Bone marrow (tissue), 2 donors: ENCODE results near the gene SMARCB1.

Experiments used
- DNase-seq, 2 donors: peaks; one replicate each; lab custom pipeline; 2025; lab: John Stamatoyannopoulos, UW

Gene SMARCB1

DNA sequence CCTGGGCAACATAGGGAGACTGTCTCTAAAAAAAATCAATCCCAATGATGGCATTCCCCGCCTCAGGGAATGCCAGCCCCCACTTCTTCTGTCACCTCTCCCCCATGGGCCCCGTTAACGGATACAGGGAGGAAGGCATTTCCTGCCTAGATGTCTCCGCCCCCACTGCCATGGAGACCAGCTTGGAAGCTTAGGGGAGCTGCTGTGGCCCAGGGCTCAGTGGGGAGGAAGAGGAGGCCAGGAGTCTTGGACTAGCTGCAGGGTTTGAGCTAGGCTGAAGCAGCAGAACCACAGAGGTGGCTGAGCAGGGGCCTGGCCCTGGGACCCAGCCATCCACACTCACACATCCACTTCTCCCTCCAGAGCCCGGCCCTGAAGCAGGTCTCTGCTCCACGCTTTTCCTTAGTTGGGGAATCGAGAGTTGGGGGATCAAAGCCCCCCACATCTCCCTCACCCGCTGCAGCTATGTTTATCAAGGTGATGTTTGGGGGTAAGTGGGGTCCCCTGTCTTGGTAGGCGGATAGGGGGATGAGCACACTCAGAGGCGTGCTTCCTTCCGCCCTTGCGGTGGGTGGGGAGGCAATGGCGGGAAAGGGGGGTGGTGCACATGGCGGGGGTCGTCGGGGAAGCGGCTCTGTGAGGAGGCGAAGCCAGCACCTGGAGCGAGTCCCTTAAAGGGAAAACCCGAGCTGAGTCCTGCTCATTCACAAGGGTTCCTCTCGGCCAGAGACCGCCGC lies 23.8 kb upstream of the SMARCB1 start, which contains the start of gene C22orf15:
Gene C22orf15, plus strand, starts transcription at position 149 of the 737 bp plus-strand sequence. Its CDS starts 317 bp downstream, at position 466.
- DNase-seq, result no peak

GRCh38 chr22:23763579-23763945 lies 23.2 kb upstream of the SMARCB1 start:
- no peak for DNase-seq

DNA sequence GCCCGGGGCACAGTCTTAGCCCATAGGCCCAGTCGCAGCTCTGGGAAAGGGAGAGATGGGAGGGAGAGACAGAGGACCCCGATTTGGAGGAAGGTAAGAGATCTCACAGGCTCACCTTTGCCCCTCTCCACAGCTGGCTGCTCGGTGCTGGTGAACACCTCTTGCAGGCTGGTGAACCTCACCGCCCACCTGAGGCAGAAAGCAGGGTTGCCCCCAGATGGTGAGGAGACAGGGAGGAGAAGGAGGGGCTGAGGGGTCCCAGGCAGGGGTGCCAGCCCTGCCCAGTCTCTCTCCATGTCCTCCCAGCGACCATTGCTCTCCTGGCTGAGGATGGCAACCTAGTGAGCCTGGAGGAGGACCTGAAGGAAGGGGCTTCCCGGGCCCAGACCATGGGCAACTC lies 22.8 kb upstream of the SMARCB1 start:
- DNase-seq, result no peak

- DNase-seq, result no peak
These were observed 21.6 kb upstream of the SMARCB1 start for GRCh38 chr22:23764899-23765881.

DNA sequence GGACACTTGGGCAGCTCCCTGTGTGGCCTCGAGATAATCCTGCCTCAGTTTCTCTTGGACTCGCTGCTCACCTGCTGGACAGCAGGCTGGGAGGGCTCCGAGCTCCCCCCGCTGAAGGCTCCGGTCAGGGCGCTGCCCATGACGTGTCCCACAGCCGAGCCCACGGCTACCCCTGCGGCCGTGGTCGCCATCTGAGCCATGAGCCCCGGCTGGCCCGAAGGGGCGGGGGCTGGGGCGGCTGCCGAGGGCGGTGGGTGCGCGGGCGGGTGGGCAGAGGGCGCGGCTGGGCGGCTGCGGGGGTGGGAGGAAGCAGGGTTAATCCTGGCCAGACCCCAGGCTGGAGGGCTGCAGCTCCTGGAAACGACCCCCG lies 19.5 kb upstream of the SMARCB1 start:
- DNase-seq, result no peak

- peak; percentile 72 to 84 for DNase-seq
These were observed 18.9 kb upstream of the SMARCB1 start, which contains the start of gene CHCHD10 for GRCh38 chr22:23767673-23768548. TSS of gene CHCHD10 (minus strand) at chr22:23767972. CDS start at chr22:23767874, 98 bp downstream.

DNA sequence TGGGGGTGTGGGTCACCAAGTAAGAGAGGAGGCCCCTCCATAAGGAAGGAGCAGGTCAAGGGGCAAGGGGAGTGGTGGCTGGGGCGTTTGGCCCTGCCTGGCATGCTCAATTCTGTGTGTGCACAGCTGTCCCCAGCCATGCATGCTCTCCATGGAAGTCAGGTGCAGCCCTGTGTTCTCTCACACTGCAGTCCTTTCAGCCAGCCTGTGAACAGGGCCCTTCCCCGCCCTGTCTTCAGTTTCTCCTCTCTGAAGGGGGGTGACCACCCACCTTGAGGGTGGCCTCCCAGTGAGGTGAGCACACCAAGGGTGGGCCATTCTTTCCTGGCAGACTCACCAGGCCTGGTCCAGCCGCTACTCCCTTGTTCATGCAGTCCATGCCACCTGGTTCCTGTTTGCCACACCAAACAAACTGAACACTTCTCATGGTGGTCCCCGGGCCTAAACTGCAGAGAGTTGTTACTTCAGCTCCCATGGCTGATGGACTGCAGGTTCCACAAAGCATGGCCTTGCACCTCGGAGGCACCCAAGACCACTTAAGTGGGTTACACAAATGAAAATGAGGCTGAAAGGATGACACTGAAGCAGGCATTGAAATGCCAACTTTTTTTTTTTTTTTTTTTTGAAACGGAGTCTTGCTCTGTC lies 17.3 kb upstream of the SMARCB1 start:
- no peak for DNase-seq

DNA sequence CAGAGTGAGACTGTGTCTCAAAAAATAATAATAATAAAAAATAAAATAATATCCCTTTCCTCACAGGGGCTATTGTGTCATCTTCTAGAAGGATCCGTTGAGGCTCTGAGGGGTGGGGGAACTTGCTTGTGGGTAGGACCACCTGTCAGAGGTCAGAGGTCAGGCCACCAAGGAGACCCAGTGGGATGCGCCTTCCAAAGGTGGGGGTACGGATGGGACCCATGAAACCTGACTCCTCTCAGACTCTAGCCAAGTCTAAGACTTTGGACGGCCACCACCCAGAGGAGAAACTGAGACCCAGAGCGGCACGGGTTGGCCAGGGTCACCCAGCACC lies 14.5 kb upstream of the SMARCB1 start:
- DNase-seq, result no peak

DNA sequence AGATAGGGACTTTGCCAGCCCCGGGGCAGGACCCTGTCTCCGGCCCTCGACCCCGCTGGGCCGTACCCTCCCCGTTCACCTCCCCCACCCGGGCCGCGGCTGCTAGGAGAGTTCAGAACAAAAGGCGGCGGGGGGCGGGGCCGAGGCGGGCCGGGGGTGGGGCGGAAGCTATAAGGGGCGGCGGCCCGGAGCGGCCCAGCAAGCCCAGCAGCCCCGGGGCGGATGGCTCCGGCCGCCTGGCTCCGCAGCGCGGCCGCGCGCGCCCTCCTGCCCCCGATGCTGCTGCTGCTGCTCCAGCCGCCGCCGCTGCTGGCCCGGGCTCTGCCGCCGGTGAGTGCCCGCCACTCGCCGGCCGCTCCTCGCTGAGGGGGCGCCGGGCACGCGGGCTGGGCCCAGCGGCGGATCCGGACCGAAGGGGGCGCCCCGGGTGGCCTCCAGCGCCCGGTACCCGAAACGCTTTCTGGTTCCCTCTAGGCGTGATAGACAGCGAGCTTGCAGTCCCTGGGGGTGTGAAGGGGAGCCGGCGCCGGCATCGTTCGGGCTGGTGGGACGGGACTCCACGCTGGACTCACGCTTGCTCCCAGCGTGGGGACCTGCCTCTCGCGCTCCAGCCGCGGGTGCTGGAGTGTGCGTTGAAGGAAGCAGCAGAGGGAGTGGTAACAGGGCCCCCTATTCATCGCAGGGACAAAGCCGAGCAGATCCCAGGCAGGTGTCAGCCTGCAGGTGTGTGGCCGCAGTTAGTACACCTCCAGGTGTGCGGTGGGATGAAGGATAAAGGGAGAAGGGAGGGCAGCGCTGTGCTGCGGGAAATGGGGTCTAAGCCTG lies 13.9 kb upstream of the SMARCB1 start, which contains the start of gene MMP11:
Gene MMP11, plus strand, starts transcription at position 201 of the 825 bp plus-strand sequence. Its CDS starts 22 bp downstream, at position 223.
- no peak for DNase-seq

DNA sequence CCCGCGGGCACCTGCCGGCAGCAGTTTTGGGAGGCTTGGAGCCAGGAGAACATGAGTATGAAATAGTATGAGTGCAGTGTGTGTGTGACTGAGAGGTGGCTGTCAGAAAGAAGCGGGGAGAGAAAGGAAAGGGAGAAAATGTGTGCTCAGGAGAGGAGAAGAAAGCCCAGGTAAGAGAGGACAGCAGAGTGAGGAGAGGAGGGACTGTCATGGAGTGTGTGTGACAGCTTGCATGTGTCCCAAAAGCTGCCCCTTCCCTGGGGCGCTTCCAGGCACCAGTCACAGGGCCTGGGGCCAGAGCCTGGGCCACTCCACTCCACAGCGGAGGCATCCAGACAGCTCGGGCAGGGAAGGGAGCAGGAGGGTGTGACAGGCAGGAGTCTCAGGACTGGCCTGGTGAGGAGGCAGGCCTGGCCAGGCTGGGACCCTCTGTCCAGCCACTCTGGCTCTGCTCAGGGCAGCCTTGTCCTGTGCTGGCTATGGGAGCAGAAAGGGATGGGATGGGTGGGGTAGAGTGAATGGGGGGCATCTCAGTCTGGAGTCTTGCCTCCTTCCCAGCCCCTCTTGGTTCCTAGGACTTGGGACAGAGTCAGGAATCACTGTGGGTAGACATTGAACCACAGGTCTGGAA lies 13.2 kb upstream of the SMARCB1 start:
- no peak for DNase-seq

GRCh38 chr22:23774114-23774921 lies 12.4 kb upstream of the SMARCB1 start:
- no peak for DNase-seq

DNA sequence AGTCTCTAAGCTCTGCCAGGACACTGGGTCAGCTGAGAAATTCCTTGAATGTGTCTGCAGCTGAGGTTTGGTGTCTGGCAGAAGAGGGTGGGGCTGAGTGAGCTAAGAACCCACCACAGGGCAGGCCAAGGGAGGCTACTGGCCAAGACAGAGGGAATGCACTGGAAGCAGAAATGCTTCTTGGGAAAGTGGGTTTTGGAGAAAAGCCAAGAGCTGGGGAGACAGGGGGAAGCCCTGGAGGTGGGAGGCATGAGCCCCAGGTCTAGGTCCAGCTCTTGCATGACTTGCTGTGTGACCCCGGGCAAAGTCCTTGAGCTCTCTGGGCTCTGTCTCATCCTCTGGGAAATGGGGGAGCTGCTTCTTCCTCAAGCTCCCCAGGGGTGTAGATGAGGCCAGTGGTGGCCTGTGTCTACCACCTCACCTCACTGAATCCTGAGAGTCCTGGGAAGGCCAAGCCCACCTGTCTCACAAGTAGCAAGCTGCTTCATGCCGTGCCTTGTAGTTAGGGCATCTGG lies 11.8 kb upstream of the SMARCB1 start:
- DNase-seq, result no peak

DNA sequence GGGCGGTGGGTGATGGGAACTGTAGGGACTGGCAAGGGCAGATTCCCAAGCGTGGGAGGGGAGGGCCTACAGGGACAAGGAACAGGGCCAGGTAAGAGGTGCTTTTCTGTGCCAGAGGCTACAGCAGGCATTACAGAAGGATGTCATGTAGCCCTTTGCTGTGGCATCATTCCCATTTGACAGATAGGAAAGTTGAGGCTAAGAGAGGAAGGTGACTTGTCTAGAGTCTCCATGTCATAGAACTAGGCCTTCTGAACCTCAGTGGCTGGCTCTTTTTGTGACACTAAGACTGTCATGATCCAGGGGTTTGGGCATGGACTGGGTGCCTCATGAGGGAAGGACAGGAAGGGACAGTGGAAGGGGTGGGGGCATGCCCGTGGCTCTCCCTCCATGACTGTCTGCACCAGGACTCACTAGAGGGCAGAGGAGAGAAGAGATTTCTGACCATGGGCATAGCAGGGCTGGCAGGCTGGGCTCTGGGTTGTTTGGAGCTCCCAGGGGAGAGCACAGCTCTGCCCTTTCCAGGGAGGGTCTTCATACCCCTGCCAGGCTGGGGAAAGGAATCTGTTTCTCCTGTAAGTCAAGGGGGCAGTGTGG lies 10.9 kb upstream of the SMARCB1 start:
- no peak for DNase-seq

GRCh38 chr22:23777776-23778576 lies 8.8 kb upstream of the SMARCB1 start:
- DNase-seq, result no peak

GRCh38 chr22:23778577-23778900 lies 8.2 kb upstream of the SMARCB1 start:
- DNase-seq, result no peak

DNA sequence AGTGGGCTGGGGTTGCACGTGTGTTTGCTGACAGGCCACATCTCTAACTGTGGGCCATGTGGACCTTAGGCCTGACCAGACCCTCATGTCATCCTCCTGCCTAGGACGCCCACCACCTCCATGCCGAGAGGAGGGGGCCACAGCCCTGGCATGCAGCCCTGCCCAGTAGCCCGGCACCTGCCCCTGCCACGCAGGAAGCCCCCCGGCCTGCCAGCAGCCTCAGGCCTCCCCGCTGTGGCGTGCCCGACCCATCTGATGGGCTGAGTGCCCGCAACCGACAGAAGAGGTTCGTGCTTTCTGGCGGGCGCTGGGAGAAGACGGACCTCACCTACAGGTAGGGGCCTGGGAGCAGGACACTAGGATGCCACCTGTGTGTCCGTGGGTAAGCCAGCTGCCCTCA lies 7.7 kb upstream of the SMARCB1 start:
- DNase-seq, result no peak

GRCh38 chr22:23779731-23780130 lies 7.0 kb upstream of the SMARCB1 start:
- DNase-seq, result no peak
